ENCODE measurements around the gene IPO9.

Gene IPO9

DNA sequence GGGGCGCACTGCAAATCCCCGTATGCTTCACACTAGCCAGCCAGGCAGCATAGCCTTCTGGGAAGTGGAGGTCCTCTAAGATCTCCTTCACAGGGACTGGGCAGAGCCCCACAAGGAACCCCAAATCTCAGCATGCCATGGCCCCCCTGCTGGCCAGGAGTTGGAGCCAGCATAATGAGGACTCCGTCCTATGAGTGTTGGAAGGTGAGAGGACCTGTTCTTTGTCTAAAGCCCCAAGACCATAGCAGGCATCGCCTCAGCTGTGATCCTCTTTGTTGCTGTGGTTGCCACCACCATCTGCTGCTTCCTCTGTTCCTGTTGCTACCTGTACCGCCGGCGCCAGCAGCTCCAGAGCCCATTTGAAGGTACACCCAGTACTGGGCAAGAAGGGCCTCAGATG is 61.3 kb downstream of the IPO9 start:
- POLR2A ChIA-PET = no interaction called here
- no peak for DNase-seq (ENCODE audit: low read depth, low spot score)

DNA sequence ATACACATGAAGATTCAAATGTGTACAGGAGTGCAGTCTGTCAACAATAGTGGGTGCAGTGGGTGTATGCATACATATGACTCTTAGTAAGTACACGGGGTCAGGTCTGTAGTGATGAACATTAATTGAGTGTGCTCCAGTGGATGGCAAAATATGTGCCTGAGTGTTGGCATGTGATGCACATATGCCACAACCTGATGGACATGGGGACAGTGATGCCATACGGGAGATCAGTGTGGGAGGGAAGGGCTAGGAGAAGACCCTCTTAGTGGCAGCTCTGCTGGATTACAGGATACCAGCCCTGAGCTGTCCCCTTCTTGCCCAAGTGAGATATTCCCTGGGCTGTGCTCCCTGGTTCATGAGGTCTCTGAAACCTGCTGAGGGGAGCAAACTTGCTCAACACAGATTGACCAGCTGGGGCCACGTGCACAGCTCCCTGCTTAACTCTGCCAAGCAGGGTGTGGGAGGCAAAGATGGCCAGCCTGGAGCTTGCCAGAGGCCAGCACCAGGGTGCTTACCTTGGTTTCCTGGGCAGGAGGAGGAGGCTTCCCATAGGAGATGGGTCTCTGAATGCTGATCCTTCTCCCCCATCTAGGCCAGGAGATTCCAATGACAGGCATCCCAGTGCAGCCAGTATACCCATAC is 62.0 kb downstream of the IPO9 start:
- POLR2A ChIA-PET = interaction anchor here (0.7 kb wide), 1 partner anchor 1396 kb away, joined by 3 read pairs; no protein-coding TSS in a partner anchor
- no peak for DNase-seq (ENCODE audit: low read depth, low spot score)

More for the DNA sequence above, 61.3 kb downstream of the IPO9 start:
- CTCF ChIA-PET = interaction anchor here (0.8 to 15.5 kb wide), 3 partner anchors 23 to 80 kb away, joined by 3 to 656 read pairs (median 4); no protein-coding TSS in a partner anchor
- TF ChIP-seq, protein P1, sequence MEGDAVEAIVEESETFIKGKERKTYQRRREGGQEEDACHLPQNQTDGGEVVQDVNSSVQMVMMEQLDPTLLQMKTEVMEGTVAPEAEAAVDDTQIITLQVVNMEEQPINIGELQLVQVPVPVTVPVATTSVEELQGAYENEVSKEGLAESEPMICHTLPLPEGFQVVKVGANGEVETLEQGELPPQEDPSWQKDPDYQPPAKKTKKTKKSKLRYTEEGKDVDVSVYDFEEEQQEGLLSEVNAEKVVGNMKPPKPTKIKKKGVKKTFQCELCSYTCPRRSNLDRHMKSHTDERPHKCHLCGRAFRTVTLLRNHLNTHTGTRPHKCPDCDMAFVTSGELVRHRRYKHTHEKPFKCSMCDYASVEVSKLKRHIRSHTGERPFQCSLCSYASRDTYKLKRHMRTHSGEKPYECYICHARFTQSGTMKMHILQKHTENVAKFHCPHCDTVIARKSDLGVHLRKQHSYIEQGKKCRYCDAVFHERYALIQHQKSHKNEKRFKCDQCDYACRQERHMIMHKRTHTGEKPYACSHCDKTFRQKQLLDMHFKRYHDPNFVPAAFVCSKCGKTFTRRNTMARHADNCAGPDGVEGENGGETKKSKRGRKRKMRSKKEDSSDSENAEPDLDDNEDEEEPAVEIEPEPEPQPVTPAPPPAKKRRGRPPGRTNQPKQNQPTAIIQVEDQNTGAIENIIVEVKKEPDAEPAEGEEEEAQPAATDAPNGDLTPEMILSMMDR (IDR thresholded peaks at IDR 0.05; ENCODE audit: insufficient read depth, low read length, missing control alignments) = no peak
- peak overlapping the region; percentile 18; the same call in 1 of the 2 replicates for H3K4me3 ChIP-seq (ENCODE audit: low read depth, low read length)

DNA sequence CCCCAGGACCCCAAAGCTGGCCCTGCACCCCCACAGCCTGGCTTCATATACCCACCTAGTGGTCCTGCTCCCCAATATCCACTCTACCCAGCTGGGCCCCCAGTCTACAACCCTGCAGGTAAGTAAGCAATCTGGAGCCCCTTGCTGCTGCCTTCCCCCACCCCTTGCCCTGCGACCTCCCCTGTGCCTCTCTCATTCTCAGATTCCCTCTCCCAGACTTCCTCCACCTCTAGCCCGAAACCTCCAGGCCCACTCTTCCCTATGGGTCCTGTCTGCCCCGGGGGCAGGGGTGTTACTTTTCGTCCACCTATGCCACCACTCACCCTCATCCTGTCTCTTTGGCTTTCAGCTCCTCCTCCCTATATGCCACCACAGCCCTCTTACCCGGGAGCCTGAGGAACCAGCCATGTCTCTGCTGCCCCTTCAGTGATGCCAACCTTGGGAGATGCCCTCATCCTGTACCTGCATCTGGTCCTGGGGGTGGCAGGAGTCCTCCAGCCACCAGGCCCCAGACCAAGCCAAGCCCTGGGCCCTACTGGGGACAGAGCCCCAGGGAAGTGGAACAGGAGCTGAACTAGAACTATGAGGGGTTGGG is 62.6 kb downstream of the IPO9 start:
- ChIA-PET CTCF (interaction anchor here (0.6 to 15.5 kb wide), 8 partner anchors 9 to 361 kb away, joined by 3 to 656 read pairs (median 4); partner anchors contain the start of gene RNPEP), POLR2A (interaction anchor here (0.7 kb wide), 1 partner anchor 1395 kb away, joined by 3 read pairs; no protein-coding TSS in a partner anchor)
- no peak overlapping the region for H3K4me3 ChIP-seq (ENCODE audit: low read depth, low read length)
- TF ChIP-seq, protein P1 (IDR thresholded peaks at IDR 0.05; ENCODE audit: insufficient read depth, low read length, missing control alignments) = no peak
- DNase-seq (ENCODE audit: low read depth, low spot score) = no peak

More for the DNA sequence above, 62.0 kb downstream of the IPO9 start:
- CTCF ChIA-PET = interaction anchor here (1.3 to 15.5 kb wide), 4 partner anchors 9 to 79 kb away, joined by 4 to 656 read pairs (median 42); no protein-coding TSS in a partner anchor
- TF ChIP-seq, protein P1 (IDR thresholded peaks at IDR 0.05; ENCODE audit: insufficient read depth, low read length, missing control alignments) = no peak
- H3K4me3 ChIP-seq (ENCODE audit: low read depth, low read length) = no peak overlapping the region

DNA sequence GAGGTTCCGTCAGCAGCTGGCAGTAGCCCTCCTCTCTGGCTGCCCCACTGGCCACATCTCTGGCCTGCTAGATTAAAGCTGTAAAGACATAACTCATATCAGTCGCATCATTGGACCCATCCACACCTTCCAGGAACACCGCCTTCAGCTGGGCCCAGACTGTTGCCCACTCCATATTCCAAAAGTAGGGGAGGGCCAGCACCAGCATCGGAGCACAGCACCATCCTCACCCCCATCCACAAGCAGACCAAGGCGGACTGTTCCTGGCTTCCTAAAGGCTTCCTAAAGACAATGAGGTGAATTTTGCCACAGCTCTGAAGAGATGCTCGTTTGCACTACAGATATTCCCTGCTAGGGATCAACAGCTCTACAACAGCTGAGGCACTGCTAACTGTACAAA is 63.3 kb downstream of the IPO9 start:
- DNase-seq (ENCODE audit: low read depth, low spot score) = no peak
- ChIA-PET POLR2A (no interaction called here), CTCF (interaction anchor here (0.6 to 15.5 kb wide), 9 partner anchors 10 to 361 kb away, joined by 3 to 656 read pairs (median 9); partner anchors contain the start of genes RNPEP and TIMM17A)
- no peak overlapping the region for H3K4me3 ChIP-seq (ENCODE audit: low read depth, low read length)
- TF ChIP-seq, protein P1 (IDR thresholded peaks at IDR 0.05; ENCODE audit: insufficient read depth, low read length, missing control alignments) = no peak

DNA sequence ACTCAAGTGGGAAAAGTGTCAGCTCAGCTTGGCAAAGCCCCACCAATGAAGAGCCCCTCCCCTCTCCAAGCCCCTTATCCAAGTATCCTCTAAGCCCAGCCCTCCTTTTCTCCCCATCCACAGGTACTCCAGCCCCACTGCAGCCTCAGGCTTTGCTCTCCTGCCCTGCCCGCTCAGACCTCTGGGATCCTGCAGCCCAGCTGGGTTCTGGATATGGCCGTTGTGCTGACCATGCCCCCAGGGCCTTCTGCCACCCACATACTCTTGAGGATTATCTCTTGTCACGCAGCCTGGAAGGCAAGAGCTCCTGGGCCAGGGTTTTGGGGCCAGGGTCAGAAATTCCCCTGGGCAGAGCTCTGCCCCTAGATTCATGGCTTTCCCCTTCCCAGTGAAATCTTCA is 64.5 kb downstream of the IPO9 start:
- ChIA-PET POLR2A (interaction anchor here (0.8 to 3.3 kb wide), 2 partner anchors 53 to 80 kb away, joined by 3 to 22 read pairs; partner anchors contain the start of gene LMOD1), CTCF (interaction anchor here (0.8 to 15.5 kb wide), 9 partner anchors 11 to 225 kb away, joined by 3 to 656 read pairs (median 5); partner anchors contain the start of gene TIMM17A)
- TF ChIP-seq, protein P1 (IDR thresholded peaks at IDR 0.05; ENCODE audit: insufficient read depth, low read length, missing control alignments) = no peak
- no peak overlapping the region for H3K4me3 ChIP-seq (ENCODE audit: low read depth, low read length)
- DNase-seq (ENCODE audit: low read depth, low spot score) = no peak
